ENCODE results near the gene MUS81. TPM values are rescaled to one million over a fixed set of nuclear protein-coding genes. Genes with fewer than 3 reads are reported as not detected.

The MUS81 gene
- total RNA-seq, 1 donor from 2014 or later, result 68.5 TPM

DNA sequence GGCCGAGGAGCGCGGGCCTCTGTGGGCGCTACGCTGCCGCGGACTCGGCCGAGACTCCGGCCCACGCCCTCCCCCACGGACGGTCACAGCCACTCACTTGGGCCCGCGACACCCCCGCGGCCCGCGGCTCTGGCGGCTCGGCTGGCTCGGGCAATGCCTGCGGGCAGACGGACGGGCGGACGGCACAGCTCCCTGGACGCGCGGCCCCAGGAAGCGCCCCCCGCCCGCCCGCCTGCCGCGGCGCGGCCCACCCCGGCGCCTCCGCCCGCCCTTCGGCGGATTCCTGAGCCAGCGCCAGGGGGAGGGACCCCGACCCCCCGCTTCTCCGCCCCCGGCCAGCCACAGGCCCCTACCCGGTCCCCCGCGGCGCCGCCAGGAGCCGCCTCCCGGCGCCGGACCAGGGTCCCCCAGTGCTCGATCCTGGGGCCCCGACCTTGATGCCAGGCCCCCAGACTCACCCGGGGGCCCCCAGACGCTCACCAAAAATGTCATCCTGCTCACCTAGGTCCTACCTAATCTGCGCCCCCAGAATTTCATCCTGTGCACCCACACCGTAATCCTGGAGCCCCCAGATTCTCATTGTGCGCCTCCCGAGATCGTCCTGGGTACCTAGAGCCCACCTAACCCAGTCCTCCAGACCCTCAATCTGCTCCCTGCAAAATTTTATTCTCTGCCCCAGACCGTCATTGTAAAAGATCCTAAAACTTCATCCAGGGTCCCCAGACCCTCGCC is 12.5 kb downstream of the MUS81 start, which contains the start of gene EFEMP2:
Gene EFEMP2 (minus strand): TSS at position 215 of the 732 bp plus-strand sequence. CDS start 446 bp downstream, outside the sequence.
- H3K9me3 Mint-ChIP-seq (ENCODE audit: unreplicated experiment), result no peaks in the 10 kb centered on the region
- no peaks in the 10 kb centered on the region for H3K27me3 Mint-ChIP-seq (ENCODE audit: unreplicated experiment)
- TF ChIP-seq, protein P1, sequence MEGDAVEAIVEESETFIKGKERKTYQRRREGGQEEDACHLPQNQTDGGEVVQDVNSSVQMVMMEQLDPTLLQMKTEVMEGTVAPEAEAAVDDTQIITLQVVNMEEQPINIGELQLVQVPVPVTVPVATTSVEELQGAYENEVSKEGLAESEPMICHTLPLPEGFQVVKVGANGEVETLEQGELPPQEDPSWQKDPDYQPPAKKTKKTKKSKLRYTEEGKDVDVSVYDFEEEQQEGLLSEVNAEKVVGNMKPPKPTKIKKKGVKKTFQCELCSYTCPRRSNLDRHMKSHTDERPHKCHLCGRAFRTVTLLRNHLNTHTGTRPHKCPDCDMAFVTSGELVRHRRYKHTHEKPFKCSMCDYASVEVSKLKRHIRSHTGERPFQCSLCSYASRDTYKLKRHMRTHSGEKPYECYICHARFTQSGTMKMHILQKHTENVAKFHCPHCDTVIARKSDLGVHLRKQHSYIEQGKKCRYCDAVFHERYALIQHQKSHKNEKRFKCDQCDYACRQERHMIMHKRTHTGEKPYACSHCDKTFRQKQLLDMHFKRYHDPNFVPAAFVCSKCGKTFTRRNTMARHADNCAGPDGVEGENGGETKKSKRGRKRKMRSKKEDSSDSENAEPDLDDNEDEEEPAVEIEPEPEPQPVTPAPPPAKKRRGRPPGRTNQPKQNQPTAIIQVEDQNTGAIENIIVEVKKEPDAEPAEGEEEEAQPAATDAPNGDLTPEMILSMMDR (IDR thresholded peaks at IDR 0.05), result no peak
- peak within 1 kb of the TSS; percentile 85 for H3K4me3 Mint-ChIP-seq (ENCODE audit: unreplicated experiment)
- H3K36me3 Mint-ChIP-seq (ENCODE audit: unreplicated experiment), result no peaks in the 10 kb centered on the region
- peaks cover 36% of the 10 kb centered on the region for H3K4me1 Mint-ChIP-seq (ENCODE audit: unreplicated experiment)
- H3K27ac Mint-ChIP-seq (ENCODE audit: unreplicated experiment), result peak within 1 kb of the TSS; percentile 92
- no peak for DNase-seq (ENCODE audit: extremely low spot score, unreplicated experiment)

DNA sequence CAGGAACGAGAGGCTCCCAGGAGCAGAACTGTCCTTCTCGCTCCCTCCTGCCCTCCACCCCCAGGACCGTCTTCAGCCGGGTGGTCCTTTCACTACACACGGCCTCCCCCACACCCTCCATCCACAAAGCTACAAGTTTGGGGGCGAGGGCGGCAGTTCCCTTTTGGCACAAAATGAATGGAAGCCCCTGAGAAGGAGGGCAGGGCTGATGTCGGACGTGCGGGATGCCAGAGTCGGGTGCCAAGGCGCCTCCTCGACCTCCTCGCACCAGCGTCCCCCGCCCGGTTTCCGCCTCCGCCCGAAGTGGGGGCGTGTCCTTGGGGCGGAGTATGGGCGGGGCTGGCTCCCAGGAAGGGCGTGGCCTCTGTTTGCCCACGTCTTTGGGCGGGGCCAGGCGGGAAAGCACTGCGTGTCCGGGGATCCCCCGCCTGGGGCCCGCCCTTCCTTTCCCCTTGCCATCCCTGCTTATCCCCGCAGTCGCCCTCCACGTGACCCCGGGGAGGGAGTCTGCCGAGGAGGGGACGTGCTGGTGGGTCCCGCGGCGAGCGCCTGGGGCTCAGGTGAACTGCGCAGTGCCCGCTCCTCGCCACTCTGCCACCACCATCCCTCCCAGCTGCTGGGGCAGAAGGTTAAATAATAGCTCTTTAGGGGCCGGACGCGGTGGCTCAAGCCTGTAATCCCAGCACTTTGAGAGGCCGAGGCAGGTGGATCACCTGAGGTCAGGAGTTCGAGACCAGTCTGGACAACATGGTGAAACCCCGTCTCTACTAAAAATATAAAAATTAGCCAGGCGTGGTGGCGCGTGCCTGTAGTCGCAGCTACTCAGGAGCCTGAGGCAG is 13.3 kb downstream of the MUS81 start:
- H3K4me3 Mint-ChIP-seq (ENCODE audit: unreplicated experiment), result peak overlapping the region; percentile 85
- TF ChIP-seq, protein P1 (IDR thresholded peaks at IDR 0.05), result no peak
- no peaks in the 10 kb centered on the region for H3K9me3 Mint-ChIP-seq (ENCODE audit: unreplicated experiment)
- DNase-seq (ENCODE audit: extremely low spot score, unreplicated experiment), result peak; percentile 98
- H3K27ac Mint-ChIP-seq (ENCODE audit: unreplicated experiment), result peak overlapping the region; percentile 92
- no peaks in the 10 kb centered on the region for H3K36me3 Mint-ChIP-seq (ENCODE audit: unreplicated experiment)
- H3K4me1 Mint-ChIP-seq (ENCODE audit: unreplicated experiment), result peaks cover 35% of the 10 kb centered on the region
- H3K27me3 Mint-ChIP-seq (ENCODE audit: unreplicated experiment), result no peaks in the 10 kb centered on the region

DNA sequence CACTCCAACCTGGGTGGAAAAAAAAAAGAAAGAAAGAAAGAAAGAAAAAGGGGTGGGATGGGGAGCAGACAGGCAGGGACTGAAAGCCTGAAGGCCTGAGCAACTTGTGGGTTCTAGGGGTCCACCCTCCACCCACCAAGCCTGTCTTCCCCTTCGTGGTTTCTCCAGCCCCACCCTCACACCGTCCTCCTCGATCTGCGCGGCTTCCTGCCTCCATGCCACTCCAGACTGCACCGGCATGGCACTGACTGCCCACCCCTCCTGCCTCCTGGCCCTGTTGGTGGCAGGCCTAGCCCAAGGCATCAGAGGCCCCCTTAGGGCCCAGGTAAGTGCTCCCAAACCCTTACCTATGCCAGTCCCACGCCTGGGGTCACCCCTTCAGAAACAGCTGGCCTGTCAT is 19.4 kb downstream of the MUS81 start, which contains the start of gene CTSW:
Gene CTSW (plus strand): TSS at position 221 of the 400 bp plus-strand sequence. CDS start 18 bp downstream, at position 239.
- TF ChIP-seq, protein P1 (IDR thresholded peaks at IDR 0.05), result no peak
- no peak for DNase-seq (ENCODE audit: extremely low spot score, unreplicated experiment)
- no peak within 1 kb of the TSS for H3K4me3 Mint-ChIP-seq (ENCODE audit: unreplicated experiment)
- peaks cover 3% of the 10 kb centered on the region for H3K4me1 Mint-ChIP-seq (ENCODE audit: unreplicated experiment)
- peak within 1 kb of the TSS; percentile 23 for H3K27ac Mint-ChIP-seq (ENCODE audit: unreplicated experiment)
- no peaks in the 10 kb centered on the region for H3K27me3 Mint-ChIP-seq (ENCODE audit: unreplicated experiment)
- peaks cover 13% of the 10 kb centered on the region for H3K36me3 Mint-ChIP-seq (ENCODE audit: unreplicated experiment)
- no peaks in the 10 kb centered on the region for H3K9me3 Mint-ChIP-seq (ENCODE audit: unreplicated experiment)

- Mint-ChIP-seq H3K4me3 (ENCODE audit: unreplicated experiment) (no peak overlapping the region), H3K9me3 (ENCODE audit: unreplicated experiment) (no peaks in the 10 kb centered on the region), H3K36me3 (ENCODE audit: unreplicated experiment) (peaks cover 14% of the 10 kb centered on the region), H3K27me3 (ENCODE audit: unreplicated experiment) (no peaks in the 10 kb centered on the region), H3K4me1 (ENCODE audit: unreplicated experiment) (peaks cover 5% of the 10 kb centered on the region), H3K27ac (ENCODE audit: unreplicated experiment) (no peak overlapping the region)
- DNase-seq (ENCODE audit: extremely low spot score, unreplicated experiment), result no peak
- TF ChIP-seq, protein P1 (IDR thresholded peaks at IDR 0.05), result no peak
Observed at GRCh38 chr11:65880027-65880426, 19.8 kb downstream of the MUS81 start.

Measured in osteocyte (in vitro differentiated cells).